ENCODE results near the gene TTC12.

The TTC12 gene

GRCh38 chr11:113377681-113378412, 63.5 kb downstream of the TTC12 start:
- no peak for DNase-seq

DNA sequence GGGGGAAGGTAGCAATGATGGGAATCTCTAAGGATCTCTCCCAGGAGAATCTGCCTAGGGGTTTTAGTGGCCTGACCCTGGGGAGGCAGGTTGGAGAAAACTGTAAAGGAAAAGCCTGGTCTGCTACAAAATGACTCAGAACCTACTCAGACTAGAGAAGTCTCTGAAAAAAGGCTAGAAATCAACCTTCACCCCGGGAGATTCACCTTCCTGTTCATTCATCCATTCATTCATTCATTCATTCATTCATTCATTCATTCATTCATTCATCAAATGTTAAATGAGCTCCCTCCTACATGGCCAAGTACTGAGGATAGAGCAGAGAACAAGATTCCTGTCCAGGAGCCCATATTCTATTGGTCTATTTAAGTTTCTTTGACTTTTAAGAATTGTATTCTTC, 64.3 kb downstream of the TTC12 start:
- no peak for DNase-seq

DNA sequence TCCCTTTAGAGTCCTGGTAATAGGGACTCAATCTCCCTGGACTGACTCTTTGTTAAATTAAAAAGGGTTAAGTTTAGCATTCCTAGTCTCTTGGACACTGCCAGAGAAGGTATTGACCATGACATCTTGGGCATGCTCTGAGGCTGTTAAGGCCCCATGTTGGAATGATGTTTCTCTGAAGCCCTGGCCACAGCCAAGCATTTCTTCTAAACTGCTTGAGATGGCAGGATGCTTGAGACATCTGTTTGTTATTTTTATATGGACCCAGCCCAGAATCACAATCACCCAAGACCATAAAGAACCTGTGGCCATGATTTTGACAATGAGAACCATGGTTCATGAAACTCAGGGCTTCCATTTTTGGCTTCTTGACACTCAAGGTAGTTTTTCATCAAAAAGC, 67.7 kb downstream of the TTC12 start:
- DNase-seq = no peak

DNA sequence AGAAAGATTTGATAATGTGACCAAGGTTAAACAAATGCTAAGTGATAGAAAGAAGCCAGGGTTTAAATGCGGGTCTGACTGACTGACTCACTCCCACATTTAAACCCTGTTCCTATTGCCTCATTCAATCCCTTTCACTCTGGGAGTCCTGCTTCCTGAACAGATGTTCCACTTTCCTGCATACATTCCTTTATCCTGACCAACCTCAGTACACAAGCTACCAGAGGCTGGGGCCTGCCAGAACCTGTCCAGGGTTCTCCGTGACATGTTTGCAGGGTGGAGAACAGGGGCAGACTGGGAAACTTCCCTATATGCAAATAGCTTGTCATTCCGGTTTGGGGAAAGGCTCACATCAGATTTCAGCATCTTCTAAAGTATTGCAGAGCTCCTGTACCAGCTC, 70.2 kb downstream of the TTC12 start:
- no peak for DNase-seq

- DNase-seq = no peak
These were observed 71.4 kb downstream of the TTC12 start for GRCh38 chr11:113385749-113386148.

- no peak for DNase-seq
These were observed 72.5 kb downstream of the TTC12 start for GRCh38 chr11:113386866-113387265.

GRCh38 chr11:113387605-113388211, 73.3 kb downstream of the TTC12 start, which contains the start of gene ANKK1:
TSS of gene ANKK1 (plus strand) at chr11:113387779. CDS start at chr11:113387885, 106 bp downstream.
- DNase-seq = no peak

GRCh38 chr11:113389272-113389671, 74.9 kb downstream of the TTC12 start:
- DNase-seq = no peak

DNA sequence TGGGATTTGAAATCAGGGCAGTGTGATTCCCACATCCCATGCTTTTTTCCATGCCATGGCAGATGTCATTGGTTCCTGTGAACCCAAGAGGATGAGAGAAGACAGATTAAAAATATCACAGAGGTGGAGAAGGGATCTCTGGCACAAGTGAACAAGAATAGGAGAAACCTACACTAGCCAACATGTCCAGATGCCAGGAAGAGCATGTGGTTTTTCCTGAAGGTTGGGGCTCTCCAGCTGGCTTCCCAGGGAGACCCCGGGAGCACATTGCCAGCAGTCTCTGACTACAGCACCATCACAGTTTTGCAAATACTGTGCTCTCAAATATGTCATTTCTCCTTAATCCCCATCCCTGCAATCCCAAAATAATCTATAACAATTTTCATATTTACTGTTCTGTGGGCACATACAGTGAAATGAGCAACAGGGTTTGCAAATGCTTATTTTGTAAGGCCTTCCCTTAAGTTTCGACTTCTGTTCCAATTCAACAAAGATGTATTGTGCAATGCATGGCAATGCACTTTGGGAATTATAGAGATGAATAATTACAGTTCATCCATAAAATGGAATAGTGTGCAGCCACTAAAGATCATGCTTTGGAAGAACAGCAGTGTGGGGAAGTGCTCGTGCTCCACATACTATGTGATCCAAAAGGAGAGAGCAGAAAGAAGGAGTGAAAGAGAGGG, 78.0 kb downstream of the TTC12 start:
- DNase-seq = no peak

- no peak for DNase-seq
These were observed 79.2 kb downstream of the TTC12 start for GRCh38 chr11:113393501-113393985.

- no peak for DNase-seq
These were observed 80.5 kb downstream of the TTC12 start for GRCh38 chr11:113394919-113395318.

DNA sequence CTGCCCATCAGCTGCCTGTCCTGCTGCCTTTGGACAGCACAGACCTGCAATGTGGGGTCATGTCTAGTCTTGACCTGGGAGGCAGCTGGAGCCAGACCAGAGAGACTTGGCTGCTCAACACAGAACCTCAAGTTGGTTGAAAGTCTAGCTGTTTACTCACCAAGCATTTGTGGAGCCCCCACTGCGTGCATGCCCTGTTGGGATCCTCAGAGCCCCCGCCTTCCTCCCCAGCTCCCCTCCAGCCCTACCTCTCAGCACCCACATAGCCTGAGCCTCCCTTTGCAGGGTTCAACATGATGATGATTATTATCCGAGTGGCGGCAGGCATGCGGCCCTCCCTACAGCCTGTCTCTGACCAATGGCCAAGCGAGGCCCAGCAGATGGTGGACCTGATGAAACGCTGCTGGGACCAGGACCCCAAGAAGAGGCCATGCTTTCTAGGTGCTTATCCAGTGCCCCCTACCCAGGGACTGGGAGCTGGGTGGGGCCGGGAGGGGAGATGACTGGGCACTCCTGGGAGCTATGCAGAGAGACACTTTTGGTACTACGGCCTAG, 81.5 kb downstream of the TTC12 start:
- DNase-seq = no peak

DNA sequence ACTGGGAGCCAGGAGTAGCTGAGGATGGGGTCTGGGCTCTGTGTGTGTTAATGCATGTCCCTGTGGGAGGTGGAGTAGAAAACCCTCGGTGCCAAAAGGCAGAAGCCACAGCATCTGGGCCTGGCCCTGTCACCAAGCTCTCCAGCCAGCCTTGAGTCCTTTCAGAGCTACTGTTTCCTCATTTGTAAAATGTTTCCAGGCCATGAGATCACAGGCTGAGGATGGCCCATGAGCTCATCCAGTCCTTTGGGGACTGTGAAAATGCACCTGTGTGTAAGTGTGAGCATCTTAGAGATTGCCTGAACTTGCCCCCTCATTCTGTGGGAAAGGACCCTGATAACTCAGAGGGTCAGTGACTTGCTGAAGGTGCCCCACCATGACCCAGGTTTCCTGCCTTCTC, 82.3 kb downstream of the TTC12 start:
- DNase-seq = no peak

GRCh38 chr11:113397212-113397611, 82.8 kb downstream of the TTC12 start:
- no peak for DNase-seq

DNA sequence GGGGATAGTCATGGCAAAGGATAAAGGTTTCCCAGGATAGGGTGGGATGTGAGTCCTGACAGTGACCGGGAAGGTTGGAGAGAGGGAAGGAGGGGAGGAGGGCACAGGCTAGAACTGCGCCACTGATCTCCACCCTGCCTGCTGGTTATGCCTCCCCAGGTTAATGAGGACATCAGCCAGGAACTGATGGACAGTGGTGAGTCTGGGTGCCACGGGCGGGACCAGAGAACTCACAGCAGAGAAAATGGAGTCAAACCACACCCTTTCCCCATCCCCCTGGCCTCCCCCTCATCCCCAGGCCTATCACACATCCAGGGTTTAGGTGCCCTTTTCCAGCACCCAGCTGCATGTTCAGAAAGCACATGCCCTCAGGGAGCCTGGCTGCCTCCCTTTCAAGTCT, 83.4 kb downstream of the TTC12 start:
- no peak for DNase-seq

DNA sequence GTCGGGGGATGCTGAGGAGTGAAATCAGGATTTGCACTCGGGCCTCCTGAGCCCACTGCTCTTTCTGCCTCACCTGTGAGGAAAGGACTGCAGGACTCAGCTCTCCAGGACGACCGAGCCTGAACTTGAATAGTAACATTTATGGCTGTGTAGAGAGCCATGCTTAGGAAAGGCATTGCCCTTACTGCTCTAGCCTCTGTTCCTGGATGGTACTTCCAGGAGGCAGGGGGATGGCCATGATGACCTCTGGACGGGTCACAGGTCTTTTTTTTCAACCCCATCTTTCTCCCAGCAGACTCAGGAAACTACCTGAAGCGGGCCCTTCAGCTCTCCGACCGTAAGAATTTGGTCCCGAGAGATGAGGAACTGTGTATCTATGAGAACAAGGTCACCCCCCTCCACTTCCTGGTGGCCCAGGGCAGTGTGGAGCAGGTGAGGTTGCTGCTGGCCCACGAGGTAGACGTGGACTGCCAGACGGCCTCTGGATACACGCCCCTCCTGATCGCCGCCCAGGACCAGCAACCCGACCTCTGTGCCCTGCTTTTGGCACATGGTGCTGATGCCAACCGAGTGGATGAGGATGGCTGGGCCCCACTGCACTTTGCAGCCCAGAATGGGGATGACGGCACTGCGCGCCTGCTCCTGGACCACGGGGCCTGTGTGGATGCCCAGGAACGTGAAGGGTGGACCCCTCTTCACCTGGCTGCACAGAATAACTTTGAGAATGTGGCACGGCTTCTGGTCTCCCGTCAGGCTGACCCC, 84.5 kb downstream of the TTC12 start:
- no peak for DNase-seq

GRCh38 chr11:113400631-113401230, 86.3 kb downstream of the TTC12 start:
- DNase-seq = no peak

DNA sequence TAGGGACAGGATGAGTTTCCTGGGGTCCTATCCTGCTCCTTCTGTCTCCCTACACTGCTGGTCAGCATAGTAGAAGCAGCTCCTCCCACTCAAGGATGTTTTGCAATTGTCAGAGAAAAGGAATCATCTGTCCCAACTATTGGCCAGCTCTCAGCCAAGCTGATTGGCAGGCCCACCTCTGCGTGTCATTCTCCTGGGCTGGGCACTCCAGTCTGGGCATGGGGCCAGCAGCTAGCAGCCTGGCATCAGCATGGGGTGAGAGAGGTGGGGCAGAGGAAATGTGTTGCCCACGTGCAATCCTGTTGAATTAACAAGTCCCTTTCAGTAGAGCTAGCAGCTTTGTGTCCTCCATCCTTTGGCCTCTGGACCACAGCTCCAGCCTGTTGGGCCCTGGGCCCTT, 87.3 kb downstream of the TTC12 start:
- DNase-seq = no peak

- no peak for DNase-seq
These were observed 90.6 kb downstream of the TTC12 start for GRCh38 chr11:113404859-113405430.

DNA sequence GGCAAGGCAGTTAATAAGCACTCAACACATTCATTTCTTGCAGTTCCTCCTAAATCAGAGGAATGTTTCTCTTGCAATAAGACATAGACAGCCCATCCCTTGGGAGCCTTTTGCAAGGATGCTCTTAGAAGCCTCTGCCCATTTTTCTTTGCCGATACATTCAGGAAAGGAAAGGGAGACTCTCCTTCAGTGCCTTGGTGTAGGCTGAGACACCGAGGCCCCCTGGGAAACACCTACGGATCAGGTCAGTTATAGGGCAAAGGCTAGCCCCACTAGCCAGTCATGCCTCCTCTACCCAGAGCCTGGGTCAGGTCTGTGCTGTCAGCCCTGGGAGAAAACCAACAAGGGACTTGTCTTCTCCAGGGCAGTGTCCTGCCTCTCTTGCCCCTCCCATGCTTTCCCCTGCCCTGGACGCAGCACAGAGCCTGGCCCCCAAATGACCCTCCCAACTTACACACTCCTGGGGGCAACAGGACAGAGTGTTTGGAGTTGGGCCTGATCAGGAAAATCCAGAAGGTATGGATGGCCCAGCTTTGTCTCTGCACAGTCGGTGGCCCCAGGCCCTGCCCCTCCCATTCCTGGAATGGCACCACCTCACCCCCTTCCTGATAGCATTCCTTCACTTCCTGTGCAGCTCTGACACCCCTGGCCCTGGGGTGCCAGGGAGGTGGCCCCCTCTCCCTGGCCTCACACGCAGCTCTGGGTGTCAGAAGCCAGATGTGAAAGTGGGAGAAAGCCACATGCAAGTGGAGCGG, 91.5 kb downstream of the TTC12 start:
- no peak for DNase-seq

DNA sequence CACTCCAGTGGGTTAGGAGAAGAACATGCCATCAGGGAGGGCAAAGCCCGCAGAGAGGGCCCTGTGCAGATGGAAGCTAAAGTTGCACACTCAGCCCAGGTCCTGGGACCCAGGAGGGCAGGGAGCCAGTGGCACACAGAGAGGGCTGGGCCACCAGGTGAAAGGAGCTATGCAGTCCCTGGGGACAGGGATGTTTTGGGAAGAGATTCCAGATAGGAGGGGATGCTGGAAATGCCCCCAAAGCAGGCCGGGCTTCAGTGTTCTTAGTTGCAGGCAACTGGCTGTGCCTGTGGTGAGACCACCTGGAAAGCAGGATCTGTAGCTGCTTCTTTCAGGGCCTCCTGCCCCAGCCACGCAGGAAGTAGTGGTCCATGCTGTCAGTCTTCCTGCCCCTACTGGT, 92.8 kb downstream of the TTC12 start:
- DNase-seq = no peak
